Measurements from ENCODE around the gene ZFHX2. TPM values are rescaled to one million over a fixed set of nuclear protein-coding genes. Genes with fewer than 3 reads are reported as not detected.

Gene ZFHX2
- total and polyA plus RNA-seq, 2 of the 13 experiments (the other 11 are each of a cell fraction or from before 2014, with no cell fraction given): 0.17 to 0.44 TPM

GRCh38 chr14:23559010-23559925, 7.7 kb upstream of the ZFHX2 start (continued):
- TF ChIP-seq ZNF512B (CRISPR knock-in tag; IDR thresholded peaks at IDR 0.05; ENCODE audit: borderline replicate concordance): 0 out of 2 replicates have a peak, but pooled peaks have one; percentile 4
- no peak for TF ChIP-seq CCDC6 (CRISPR knock-in tag; IDR thresholded peaks at IDR 0.05)
- TF ChIP-seq ZBTB33 (CRISPR knock-in tag; IDR thresholded peaks at IDR 0.05): peak; percentile 29; the same call in 1 of the 2 replicates
- TF ChIP-seq DMTF1 (CRISPR knock-in tag; IDR thresholded peaks at IDR 0.05): no peak
- TF ChIP-seq ZBTB26 (CRISPR knock-in tag; IDR thresholded peaks at IDR 0.05; ENCODE audit: borderline replicate concordance): no peak
- 0 out of 2 replicates have a peak, but pooled peaks have one; percentile 52 for TF ChIP-seq ZBTB39 (CRISPR knock-in tag; IDR thresholded peaks at IDR 0.05)
- TF ChIP-seq POLR2AphosphoS5 (IDR thresholded peaks at IDR 0.05; ENCODE audit: low read depth, low read length): peak; percentile 35
- TF ChIP-seq PHF8 (CRISPR knock-in tag; IDR thresholded peaks at IDR 0.05): peak; percentile 45; the same call in 1 of the 2 replicates
- TF ChIP-seq SP1 (IDR thresholded peaks at IDR 0.05): no peak
- no peak for TF ChIP-seq SP1 (CRISPR knock-in tag; IDR thresholded peaks at IDR 0.05)
- no peak; the same call in 1 of the 2 replicates for TF ChIP-seq ZNF383 (CRISPR knock-in tag; IDR thresholded peaks at IDR 0.05; ENCODE audit: borderline replicate concordance)
- no peak for TF ChIP-seq HNRNPLL (IDR thresholded peaks at IDR 0.05; ENCODE audit: low read depth, low read length, poor library complexity, severe bottlenecking)

All from HepG2 (cell line).